Caki2 (cell line): ENCODE results near the gene GNG3. TPM values are rescaled to one million over a fixed set of nuclear protein-coding genes. Genes with fewer than 3 reads are reported as not detected.
"Not testable (repeated sequence)": the region's sequence is repeated elsewhere in the genome, so short reads cannot be mapped to it uniquely, and the experiment has no call there.

Experiments
- DNase-seq: peaks from one replicate; pipeline ENCODE4 v3.0.0-alpha.2; 2015; ENCODE audit warnings: low read depth
- in situ Hi-C: cut with HindIII; loops from 2 replicates; pipeline ENCODE4 v1.10.0; 2016; ENCODE audit warnings: low sequenced_read_pairs, low pct_unique_long_range_greater_than_20kb, mixed read lengths
- total RNA-seq: library from RNA; depleted of rRNA; stranded (reverse); fragments of >200 nt; shearing (Covaris generic); gene quantifications from 2 replicates; pipeline ENCODE4 v1.2.3, GENCODE V29; 2014; ENCODE audit warnings: low replicate concordance

GNG3 gene
- total RNA-seq, 1 experiment from 2014 or later, result not detected

- DNase-seq, result no peak
- in situ Hi-C loops, result no loop called here
Observed at GRCh38 chr11:62712861-62713260, 5.4 kb downstream of the GNG3 start.

GRCh38 chr11:62713343-62713742, 5.9 kb downstream of the GNG3 start:
- peak; percentile 83 for DNase-seq
- in situ Hi-C loops, result no loop called here

DNA sequence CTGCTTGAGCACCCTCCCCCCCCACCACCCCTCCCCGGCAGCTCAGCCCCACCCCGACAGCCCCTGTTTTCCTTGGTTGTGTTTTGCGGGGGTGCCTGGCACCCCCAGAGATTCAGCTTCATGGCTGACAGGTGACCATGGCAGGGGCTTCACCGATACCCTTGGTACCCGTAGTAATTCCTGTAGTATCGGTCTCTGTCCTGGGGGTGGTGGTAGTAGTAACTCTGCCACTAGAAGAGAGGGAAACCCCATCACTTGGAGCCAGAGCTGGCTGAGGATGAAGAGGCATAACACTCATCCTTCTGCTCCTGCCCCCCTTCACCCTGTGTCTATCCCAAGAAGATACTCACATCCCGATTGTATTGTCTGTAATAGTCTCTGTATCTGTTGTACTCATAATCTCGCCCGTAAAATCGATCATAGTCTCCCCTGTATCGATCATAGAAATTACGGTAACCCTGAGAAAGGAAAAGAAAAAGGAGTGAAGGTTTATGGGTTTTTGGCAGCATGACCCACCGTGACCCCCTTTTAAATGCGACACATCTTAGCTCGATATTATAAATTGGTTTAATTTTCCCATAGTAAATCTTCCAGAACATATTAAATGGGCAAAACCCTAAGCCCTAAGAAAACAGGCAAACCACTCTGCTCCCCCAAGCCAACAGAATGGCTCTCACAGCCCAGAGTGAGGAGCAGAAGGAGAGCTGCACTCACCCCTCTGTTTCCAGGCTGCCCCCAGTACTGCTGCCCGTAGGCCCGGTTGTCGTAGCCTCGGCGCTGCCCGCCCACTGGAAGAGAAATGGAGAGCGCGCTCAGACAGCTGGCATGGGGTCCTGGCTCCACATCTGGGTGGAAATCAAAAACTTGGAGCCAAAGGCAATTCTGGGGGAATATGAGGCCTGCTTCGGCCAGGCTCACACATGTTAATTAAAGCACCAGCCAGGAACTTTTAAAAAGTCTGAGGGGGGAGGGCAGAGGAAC, 8.0 kb downstream of the GNG3 start:
- in situ Hi-C loops, result no loop called here
- DNase-seq, result no peak

- in situ Hi-C loops, result no loop called here
- DNase-seq, result no peak
Observed at GRCh38 chr11:62716206-62716605, 8.7 kb downstream of the GNG3 start.

- in situ Hi-C loops, result no loop called here
- no peak for DNase-seq
Observed at GRCh38 chr11:62716816-62717215, 9.3 kb downstream of the GNG3 start.

DNA sequence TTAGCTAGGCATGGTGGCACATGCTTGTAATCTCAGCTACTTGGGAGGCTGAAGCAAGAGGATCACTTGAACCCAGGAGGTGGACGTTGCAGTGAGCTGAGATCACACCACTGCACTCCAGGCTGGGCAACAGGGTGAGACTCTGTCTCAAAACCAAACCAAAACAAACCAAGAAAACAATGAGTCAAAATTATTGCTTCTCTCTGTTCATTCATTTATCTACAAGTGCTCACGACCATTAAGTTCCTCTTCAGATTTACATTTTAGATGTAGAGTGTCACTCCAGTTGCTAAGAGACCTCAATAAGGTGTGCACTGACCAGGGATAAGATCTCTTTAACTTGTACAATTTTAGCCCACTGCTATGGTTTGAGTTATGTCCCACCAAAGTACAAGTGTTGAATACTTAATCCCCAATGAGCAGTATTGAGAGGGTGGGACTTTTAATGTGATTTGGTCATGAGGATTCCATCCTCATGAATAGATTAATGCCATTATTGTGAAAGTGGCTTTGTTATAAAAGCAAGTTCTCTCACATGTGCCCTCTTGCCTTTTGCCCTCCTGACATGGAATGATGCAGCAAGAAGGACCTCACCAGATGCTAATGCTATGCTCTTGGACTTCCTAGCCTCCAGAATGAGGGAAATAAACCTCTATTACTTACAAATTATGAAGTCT, 12.0 kb downstream of the GNG3 start:
- in situ Hi-C loops, result no loop called here
- peak; percentile 43 for DNase-seq

DNA sequence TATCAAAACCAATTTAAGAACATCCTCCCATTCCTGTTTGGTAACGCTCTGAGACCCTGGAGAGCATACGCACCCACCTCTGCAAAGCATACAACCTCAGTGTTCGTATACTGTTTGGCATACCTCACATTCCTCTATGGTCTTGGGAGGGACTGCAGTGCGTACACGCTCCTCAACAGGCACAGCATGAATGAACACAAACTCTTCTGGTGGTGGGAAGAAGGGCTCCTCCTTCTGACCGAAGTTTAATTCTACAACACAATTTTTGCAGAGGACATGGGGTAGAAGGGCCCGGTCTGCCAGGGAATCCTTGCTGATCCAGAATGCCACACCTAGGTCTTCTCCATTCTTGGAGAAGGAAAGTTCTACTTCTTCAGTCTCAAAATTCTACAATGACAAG, 14.5 kb downstream of the GNG3 start:
- in situ Hi-C loops, result no loop called here
- DNase-seq, result peak; percentile 39

- in situ Hi-C loops, result no loop called here
- no peak for DNase-seq
Observed at GRCh38 chr11:62724171-62724570, 16.7 kb downstream of the GNG3 start.

GRCh38 chr11:62725646-62726045, 18.2 kb downstream of the GNG3 start:
- in situ Hi-C loops, result no loop called here
- no peak for DNase-seq

DNA sequence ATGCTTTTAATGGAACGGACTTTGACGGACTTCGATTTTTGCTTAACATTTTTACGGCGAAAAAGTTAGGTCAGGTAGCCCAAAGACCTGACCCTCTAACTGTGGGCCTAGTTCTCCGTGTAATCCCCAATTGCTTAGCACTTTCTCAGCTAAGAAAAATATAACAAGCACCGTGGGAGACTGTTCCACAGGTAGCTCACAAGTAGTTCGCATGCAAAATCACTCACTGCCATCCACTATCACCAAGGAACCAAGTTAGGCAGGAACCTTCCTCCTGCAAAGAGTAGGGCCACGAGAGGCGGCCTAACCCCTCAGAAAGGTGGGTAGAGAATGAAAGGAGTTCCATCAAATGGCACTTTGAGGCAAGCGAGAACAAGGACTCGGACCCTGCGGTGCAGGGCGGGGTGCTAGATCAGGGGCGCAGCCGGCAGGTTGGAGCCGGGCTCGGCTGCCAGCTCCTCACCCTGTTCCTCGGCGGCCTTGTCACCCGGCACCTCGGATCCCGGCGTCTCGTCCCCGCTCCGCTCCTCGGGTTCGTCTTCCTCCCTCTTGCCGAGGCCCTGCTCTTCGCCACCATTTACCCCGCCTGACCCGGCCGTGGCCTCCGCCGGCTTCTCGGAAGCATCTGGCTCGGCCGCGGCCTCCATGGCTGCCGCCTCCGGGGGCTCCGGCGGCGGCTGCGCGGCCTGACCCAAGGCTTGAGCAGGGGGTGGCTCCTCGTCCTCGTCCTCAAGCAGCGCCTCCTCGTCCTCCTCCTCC, 18.9 kb downstream of the GNG3 start:
- DNase-seq, result no peak
- in situ Hi-C loops, result no loop called here

GRCh38 chr11:62726915-62727164, 19.4 kb downstream of the GNG3 start:
- in situ Hi-C loops, result no loop called here
- DNase-seq, result no peak

- in situ Hi-C loops, result no loop called here
- peak; percentile 97 for DNase-seq
Observed at GRCh38 chr11:62727165-62727871, 19.8 kb downstream of the GNG3 start, which contains the start of gene HNRNPUL2. Gene HNRNPUL2, minus strand, starts transcription at chr11:62727457. Its CDS starts 301 bp downstream, at chr11:62727156.

GRCh38 chr11:62727872-62728170, 20.3 kb downstream of the GNG3 start:
- in situ Hi-C loops, result no loop called here
- DNase-seq, result peak; percentile 98

- in situ Hi-C loops, result no loop called here
- peak; percentile 84 for DNase-seq
Observed at GRCh38 chr11:62728171-62728988, 20.9 kb downstream of the GNG3 start, which contains the start of gene TTC9C. Gene TTC9C, plus strand, starts transcription at chr11:62728486. Its CDS starts 363 bp downstream, at chr11:62728849.

GRCh38 chr11:62730076-62730475, 22.6 kb downstream of the GNG3 start:
- DNase-seq, in situ Hi-C loops: not testable (repeated sequence)

DNA sequence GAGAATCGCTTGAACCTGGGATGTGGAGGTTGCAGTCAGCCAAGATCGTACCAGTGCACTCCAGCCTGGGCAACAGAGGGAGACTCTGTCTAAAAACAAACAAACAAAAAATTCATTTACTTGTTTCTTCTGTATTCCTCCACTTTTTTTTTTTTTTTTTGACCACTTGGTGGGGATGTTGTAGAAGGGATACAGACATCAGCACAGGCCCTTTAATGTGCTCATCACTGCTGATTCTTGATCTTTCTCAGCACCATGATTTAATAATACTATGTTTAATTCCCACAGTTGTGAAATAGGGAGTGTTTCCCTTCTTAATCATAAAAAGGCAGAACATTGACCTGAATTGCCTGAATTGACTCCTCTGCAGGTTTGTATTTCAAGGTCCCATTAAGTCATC, 25.4 kb downstream of the GNG3 start:
- peak; percentile 43 for DNase-seq
- in situ Hi-C loops, result no loop called here

- in situ Hi-C loops, result no loop called here
Observed at GRCh38 chr11:62737196-62737595, 29.7 kb downstream of the GNG3 start.

More at GRCh38 chr11:62737196-62737595, 29.7 kb downstream of the GNG3 start:
- DNase-seq, result no peak
